Endodermal cell (in vitro differentiated cells): ENCODE data around the gene MACROH2A1. TPM values are rescaled to one million over a fixed set of nuclear protein-coding genes. Genes with fewer than 3 reads are reported as not detected.
A peak's percentile ranks its signal among the peaks of the same experiment; 100 is the strongest.

Source experiments
- DNase-seq: peaks from one replicate; pipeline ENCODE4 v3.0.0-alpha.2; 2017
- H3K27ac ChIP-seq: 2 replicates; pipeline ENCODE4 v1.5.1; 2013; ENCODE audit warnings: mild to moderate bottlenecking, low read depth, low read length, moderate library complexity
- H3K27me3 ChIP-seq: 2 replicates; pipeline ENCODE4 v1.6.1; 2013; ENCODE audit warnings: mild to moderate bottlenecking, low read length, moderate library complexity; ENCODE audit not compliant: insufficient read depth, control insufficient read depth, poor library complexity, severe bottlenecking
- H3K36me3 ChIP-seq: 2 replicates; pipeline ENCODE4 v1.7.0; 2013; ENCODE audit warnings: mild to moderate bottlenecking, low read length, moderate library complexity; ENCODE audit not compliant: control insufficient read depth, insufficient read depth
- H3K4me1 ChIP-seq: one replicate; pipeline ENCODE4 v1.7.0; 2013; ENCODE audit warnings: low read length; ENCODE audit not compliant: control insufficient read depth, insufficient read depth
- H3K4me3 ChIP-seq: 2 replicates; pipeline ENCODE4 v1.5.1; 2013; ENCODE audit warnings: mild to moderate bottlenecking, low read length, moderate library complexity
- H3K9ac ChIP-seq: 2 replicates; pipeline ENCODE4 v1.6.1; 2013; ENCODE audit warnings: mild to moderate bottlenecking, low read length, moderate library complexity; ENCODE audit not compliant: poor library complexity, severe bottlenecking; ENCODE audit errors: extremely low read depth
- H3K9me3 ChIP-seq: 2 replicates; pipeline ENCODE4 v1.6.1; 2013; ENCODE audit warnings: mild to moderate bottlenecking, low read length, moderate library complexity; ENCODE audit not compliant: control insufficient read depth
- H3K27ac Mint-ChIP-seq: 2 replicates; pipeline ENCODE4 v1.8.0; 2020; ENCODE audit warnings: mixed read lengths
- H3K27me3 Mint-ChIP-seq: 2 replicates; pipeline ENCODE4 v1.8.0; 2021; ENCODE audit warnings: mild to moderate bottlenecking, mixed read lengths; ENCODE audit not compliant: insufficient read depth
- H3K36me3 Mint-ChIP-seq: 2 replicates; pipeline ENCODE4 v1.8.0; 2020; ENCODE audit warnings: low read depth, mixed read lengths
- H3K4me1 Mint-ChIP-seq: 2 replicates; pipeline ENCODE4 v1.8.0; 2020; ENCODE audit warnings: mixed read lengths
- H3K4me3 Mint-ChIP-seq: 2 replicates; pipeline ENCODE4 v1.8.0; 2020; ENCODE audit warnings: mild to moderate bottlenecking, moderate library complexity, mixed read lengths
- H3K9me3 Mint-ChIP-seq: 2 replicates; pipeline ENCODE4 v1.8.0; 2020; ENCODE audit warnings: mild to moderate bottlenecking, mixed read lengths
- CTCF ChIP-seq: fragments of 200-600 bp; sonication (generic); conservative IDR thresholded peaks from 2 replicates; pipeline ENCODE4 v1.5.0; 2021; ENCODE audit warnings: antibody characterized with exemption, mild to moderate bottlenecking
- WGBS, 2 experiments: methylation state at CpG; one replicate each; pipeline versions ENCODE4 v1.1.5 to v1.1.7; 2013; ENCODE audit warnings: missing lambda C conversion rate in 2 of 2, mixed read lengths in 1 of 2; ENCODE audit not compliant: insufficient coverage in 1 of 2, insufficient read length in 1 of 2; 5-methylcytosine and 5-hydroxymethylcytosine counted together
- total RNA-seq, 2 donors: library from RNA; stranded (reverse); fragmentation: NEBNext Ultra II Directional in 1 of 2; extraction: Animal tissue kit (Norgen Biotek cat#: 25700) in 1 of 2; gene quantifications; 2 replicates in 1 of 2; 3 replicates in 1 of 2; pipeline ENCODE4 v1.2.1, GENCODE V29; 2021

MACROH2A1 gene
- total RNA-seq, 2 donors from 2014 or later: 256 to 288 TPM

GRCh38 chr5:135349451-135349850 is 49.6 kb downstream of the MACROH2A1 start:
- peaks cover 27% of the 10 kb centered on the region for H3K4me1 Mint-ChIP-seq
- no peak overlapping the region for H3K27ac Mint-ChIP-seq
- WGBS, 2 experiments: 88 to 100% methylated on average over 1 of the region's 1 CpG

GRCh38 chr5:135348918-135349317 is 50.1 kb downstream of the MACROH2A1 start:
- H3K36me3 Mint-ChIP-seq: peaks cover 66% of the 10 kb centered on the region
- H3K27me3 Mint-ChIP-seq: no peaks in the 10 kb centered on the region
- H3K9ac ChIP-seq: no peak overlapping the region
- no peak overlapping the region for H3K4me3 Mint-ChIP-seq
- peaks cover 27% of the 10 kb centered on the region for H3K4me1 Mint-ChIP-seq
- H3K27me3 ChIP-seq: no peaks in the 10 kb centered on the region
- peaks cover 84% of the 10 kb centered on the region for H3K36me3 ChIP-seq
- no peak overlapping the region for H3K27ac ChIP-seq
- TF ChIP-seq CTCF: no peak
- H3K9me3 Mint-ChIP-seq: no peaks in the 10 kb centered on the region
- no peaks in the 10 kb centered on the region for H3K9me3 ChIP-seq
- 87% methylated on average over 1 of the region's 1 CpG; no CpG with 5 or more reads in 1 of the 2 experiments for WGBS, 2 experiments
- H3K27ac Mint-ChIP-seq: no peak overlapping the region
- H3K4me3 ChIP-seq: no peak overlapping the region
- DNase-seq: no peak
- peaks cover 12% of the 10 kb centered on the region for H3K4me1 ChIP-seq

More at GRCh38 chr5:135349451-135349850, 49.6 kb downstream of the MACROH2A1 start:
- Histone ChIP-seq H3K27ac (no peak overlapping the region), H3K36me3 (peaks cover 84% of the 10 kb centered on the region), H3K27me3 (no peaks in the 10 kb centered on the region), H3K4me3 (no peak overlapping the region), H3K9me3 (no peaks in the 10 kb centered on the region), H3K9ac (no peak overlapping the region), H3K4me1 (peaks cover 12% of the 10 kb centered on the region)
- no peak for DNase-seq
- Mint-ChIP-seq H3K4me3 (no peak overlapping the region), H3K9me3 (no peaks in the 10 kb centered on the region), H3K27me3 (no peaks in the 10 kb centered on the region), H3K36me3 (peaks cover 65% of the 10 kb centered on the region)
- TF ChIP-seq CTCF: no peak

- DNase-seq: no peak
- Histone ChIP-seq H3K9ac (peak overlapping the region; percentile 31), H3K4me1 (peaks cover 12% of the 10 kb centered on the region), H3K4me3 (no peak overlapping the region), H3K9me3 (no peaks in the 10 kb centered on the region), H3K27ac (no peak overlapping the region), H3K27me3 (no peaks in the 10 kb centered on the region), H3K36me3 (peaks cover 84% of the 10 kb centered on the region)
- Mint-ChIP-seq H3K4me3 (no peak overlapping the region), H3K4me1 (peaks cover 27% of the 10 kb centered on the region), H3K27me3 (no peaks in the 10 kb centered on the region), H3K36me3 (peaks cover 72% of the 10 kb centered on the region), H3K9me3 (no peaks in the 10 kb centered on the region), H3K27ac (no peak overlapping the region)
- WGBS, 2 experiments: 75 to 90% methylated on average over 2 to 4 of the region's 4 CpGs
- TF ChIP-seq CTCF: no peak
These were observed 51.6 kb downstream of the MACROH2A1 start for GRCh38 chr5:135347392-135347791.
